Neural cell (in vitro differentiated cells): ENCODE results near the gene PSMD3. TPM values are rescaled to one million over a fixed set of nuclear protein-coding genes. Genes with fewer than 3 reads are reported as not detected.

Source experiments
- H2AFZ ChIP-seq: fragments of 200-600, 300-800 bp; sonication (generic), shearing (Covaris generic); 2 replicates; pipeline ENCODE4 v1.6.0; 2014; ENCODE audit warnings: low read depth, mild to moderate bottlenecking, antibody characterized with exemption, low read length, moderate library complexity
- H3F3A ChIP-seq: fragments of 200-600 bp; shearing (Covaris generic); 2 replicates; pipeline ENCODE4 v1.6.1; 2016; ENCODE audit warnings: mild to moderate bottlenecking, moderate library complexity, mixed read lengths, antibody characterized with exemption, low read length; ENCODE audit not compliant: insufficient read depth, poor library complexity, severe bottlenecking
- H3K27ac ChIP-seq: fragments of 200-600, 300-800 bp; sonication (generic), shearing (Covaris generic); 2 replicates; pipeline ENCODE4 v1.5.1; 2014; ENCODE audit warnings: mild to moderate bottlenecking, low read length, moderate library complexity
- H3K27me3 ChIP-seq: fragments of 300-800, 200-600 bp; sonication (generic), shearing (Covaris generic); 2 replicates; pipeline ENCODE4 v1.6.0; 2014; ENCODE audit warnings: mild to moderate bottlenecking, low read depth, low read length, moderate library complexity; ENCODE audit not compliant: insufficient read depth
- H3K36me3 ChIP-seq: fragments of 300-800, 200-600 bp; sonication (generic), shearing (Covaris generic); 2 replicates; pipeline ENCODE4 v1.5.1; 2014; ENCODE audit warnings: mild to moderate bottlenecking, antibody characterized with exemption, low read length, moderate library complexity; ENCODE audit not compliant: insufficient read depth
- H3K4me2 ChIP-seq: fragments of 300-800, 200-600 bp; sonication (generic), shearing (Covaris generic); 2 replicates; pipeline ENCODE4 v1.6.0; 2014; ENCODE audit warnings: mild to moderate bottlenecking, low read length
- H3K4me3 ChIP-seq: fragments of 300-800, 200-600 bp; sonication (generic), shearing (Covaris generic); 2 replicates; pipeline ENCODE4 v1.5.1; 2014; ENCODE audit warnings: mild to moderate bottlenecking, low read length, moderate library complexity
- H3K79me2 ChIP-seq: fragments of 200-600 bp; shearing (Covaris generic); replicated peaks from 2 replicates; pipeline ENCODE4 v1.6.0; 2014; ENCODE audit warnings: mild to moderate bottlenecking, low read length, moderate library complexity; ENCODE audit not compliant: insufficient read depth
- H3K9ac ChIP-seq: fragments of 300-800, 200-600 bp; sonication (generic), shearing (Covaris generic); 2 replicates; pipeline ENCODE4 v1.6.1; 2016; ENCODE audit warnings: mild to moderate bottlenecking, low read length, mixed read lengths
- H3K9me2 ChIP-seq: fragments of 200-600 bp; shearing (Covaris generic); 2 replicates; pipeline ENCODE4 v1.6.1; 2016; ENCODE audit warnings: mild to moderate bottlenecking, low read length, mixed read lengths; ENCODE audit not compliant: insufficient read depth
- H3K9me3 ChIP-seq: fragments of 200-600, 300-800 bp; sonication (generic), shearing (Covaris generic); 2 replicates; pipeline ENCODE4 v1.6.1; 2016; ENCODE audit warnings: mild to moderate bottlenecking, mixed run types, low read length, moderate library complexity, mixed read lengths
- H4K20me1 ChIP-seq: fragments of 200-600 bp; shearing (Covaris generic); 2 replicates; pipeline ENCODE4 v1.6.1; 2016; ENCODE audit warnings: mild to moderate bottlenecking, mixed run types; ENCODE audit not compliant: insufficient read depth
- EP300 ChIP-seq: fragments of 450-650 bp; conservative IDR thresholded peaks from 2 replicates; pipeline ENCODE4 v1.6.1; 2014; ENCODE audit warnings: antibody characterized with exemption, mild to moderate bottlenecking, moderate library complexity; ENCODE audit not compliant: poor library complexity, severe bottlenecking
- EZH2 ChIP-seq: fragments of 200-600, 300-800 bp; shearing (Covaris generic), sonication (generic); IDR thresholded peaks from 2 replicates; pipeline ENCODE4 v1.6.1; 2014; ENCODE audit warnings: antibody characterized with exemption, low read length, borderline replicate concordance, mild to moderate bottlenecking; ENCODE audit not compliant: insufficient read depth, poor library complexity, severe bottlenecking
- MXI1 ChIP-seq: fragments of 450-650 bp; conservative IDR thresholded peaks from 2 replicates; pipeline ENCODE4 v1.6.1; 2014; ENCODE audit warnings: antibody characterized with exemption, mild to moderate bottlenecking; ENCODE audit not compliant: poor library complexity, severe bottlenecking
- POLR2AphosphoS5 ChIP-seq: IDR thresholded peaks from 2 replicates; pipeline ENCODE4 v1.6.1; 2012
- RAD21 ChIP-seq: fragments of 450-650 bp; conservative IDR thresholded peaks from 2 replicates; pipeline ENCODE4 v1.6.1; 2014; ENCODE audit warnings: antibody characterized with exemption, mild to moderate bottlenecking, moderate library complexity
- SMC3 ChIP-seq: fragments of 450-650 bp; conservative IDR thresholded peaks from 2 replicates; pipeline ENCODE4 v1.6.1; 2014; ENCODE audit warnings: antibody characterized with exemption, mild to moderate bottlenecking, moderate library complexity; ENCODE audit not compliant: poor library complexity
- TAF1 ChIP-seq: IDR thresholded peaks from 2 replicates; pipeline ENCODE4 v1.6.1; 2012; ENCODE audit warnings: low read depth
- polyA plus RNA-seq: library from polyadenylated mRNA; depleted of rRNA; stranded (reverse); fragments of >200 nt; gene quantifications from 2 replicates; pipeline ENCODE4 v1.2.3, GENCODE V29; 2014
- TF ChIP-seq, protein P1 (sequence below): fragments of 450-650 bp; IDR thresholded peaks from 2 replicates; pipeline ENCODE4 v1.5.1; 2014; ENCODE audit warnings: antibody characterized with exemption, mild to moderate bottlenecking, moderate library complexity; ENCODE audit not compliant: poor library complexity, severe bottlenecking
- TF ChIP-seq, protein P2 (sequence below): IDR thresholded peaks from 2 replicates; pipeline ENCODE4 v1.6.1; 2012; ENCODE audit warnings: borderline replicate concordance

The PSMD3 gene
- polyA plus RNA-seq, 1 donor from 2014 or later = 117 TPM

DNA sequence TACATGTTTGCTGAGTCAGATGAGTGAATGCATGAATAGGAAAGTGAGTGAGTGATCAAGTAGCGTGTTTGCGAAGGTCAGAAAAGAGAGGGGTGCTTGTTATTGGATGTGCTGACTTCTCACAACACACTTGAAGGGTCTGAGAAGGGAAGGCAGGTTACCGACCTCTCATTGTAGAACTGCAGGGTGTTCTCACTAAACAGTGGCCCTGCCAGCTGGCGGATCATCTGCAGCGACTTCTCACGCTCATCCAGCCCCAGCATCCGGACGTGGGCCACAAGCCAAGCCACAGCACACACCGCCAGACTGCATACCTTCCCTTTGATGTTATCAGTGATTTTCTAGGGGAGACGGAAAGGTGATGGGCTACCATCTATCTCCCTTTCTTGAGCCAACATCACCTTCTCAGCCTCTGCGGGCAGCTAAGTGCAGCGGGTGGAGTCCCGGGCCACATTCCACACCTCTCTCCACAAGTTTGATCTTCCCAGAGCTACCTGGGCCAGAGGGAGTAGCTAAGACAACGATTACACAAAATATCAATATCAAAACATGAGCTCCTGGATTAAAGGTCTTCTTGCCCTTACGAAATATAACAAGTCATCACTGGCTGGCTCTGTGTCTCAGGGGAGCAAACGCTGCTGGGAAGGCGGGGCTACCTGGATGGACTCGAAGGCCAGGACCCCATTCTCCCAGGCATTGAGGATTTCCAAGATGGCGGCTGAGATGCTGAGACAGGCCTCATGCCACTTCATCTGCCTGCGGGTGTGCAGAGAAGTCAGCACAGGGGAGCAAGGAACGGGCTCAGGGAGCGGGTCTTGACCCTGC lies 45.6 kb downstream of the PSMD3 start:
- TF ChIP-seq POLR2AphosphoS5 = no peak
- TF ChIP-seq RAD21 = no peak
- H3K79me2 ChIP-seq = no peaks in the 10 kb centered on the region
- no peak overlapping the region for H2AFZ ChIP-seq
- H3K27ac ChIP-seq = no peak overlapping the region
- H4K20me1 ChIP-seq = no peaks in the 10 kb centered on the region
- no peaks in the 10 kb centered on the region for H3K36me3 ChIP-seq
- H3K9me3 ChIP-seq = no peaks in the 10 kb centered on the region
- no peak overlapping the region for H3K9ac ChIP-seq
- H3K27me3 ChIP-seq = no peaks in the 10 kb centered on the region
- H3K4me2 ChIP-seq = no peak overlapping the region
- no peaks in the 10 kb centered on the region for H3K9me2 ChIP-seq
- no peak overlapping the region for H3K4me3 ChIP-seq
- H3F3A ChIP-seq = no peaks in the 10 kb centered on the region

DNA sequence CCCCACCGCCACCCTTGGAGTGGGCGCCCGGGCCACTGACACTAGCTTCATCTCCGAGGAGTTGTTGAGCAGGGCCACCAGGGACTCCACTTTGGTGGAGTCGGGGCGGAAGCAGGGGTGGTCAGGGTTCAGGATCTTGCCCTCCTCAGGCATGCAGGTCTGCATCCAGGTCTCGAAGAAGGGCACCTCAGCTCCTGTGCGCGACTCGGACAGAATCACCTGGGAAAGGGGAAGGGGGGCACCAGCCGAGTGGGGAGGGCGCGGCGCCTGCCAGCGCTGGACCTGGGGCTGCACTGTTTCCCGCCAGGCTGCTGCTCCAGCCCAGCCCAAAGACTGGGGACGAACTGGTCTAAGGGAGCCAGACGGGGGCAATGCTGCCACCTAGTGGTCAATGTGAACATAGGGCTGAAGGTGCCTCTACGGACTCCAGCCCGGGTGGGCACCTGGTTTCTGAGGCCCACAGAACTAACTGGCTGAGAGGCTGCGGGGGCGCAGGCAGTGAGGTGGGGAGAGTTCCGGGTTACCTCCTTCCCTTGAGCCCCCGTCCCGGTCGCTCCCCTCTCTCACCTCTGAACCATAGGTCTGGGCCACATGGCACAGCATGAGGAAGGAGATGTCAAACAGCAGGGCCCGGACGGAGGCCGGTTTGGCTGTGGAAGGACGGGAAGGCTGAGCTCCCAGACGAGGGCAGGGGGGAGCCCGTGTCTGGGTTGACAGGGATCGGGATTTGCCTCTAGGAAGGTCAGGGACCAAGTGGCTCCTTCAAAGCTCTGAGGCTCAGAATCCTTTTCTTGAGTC lies 46.4 kb downstream of the PSMD3 start:
- no peak overlapping the region for H2AFZ ChIP-seq
- TF ChIP-seq, protein P1, sequence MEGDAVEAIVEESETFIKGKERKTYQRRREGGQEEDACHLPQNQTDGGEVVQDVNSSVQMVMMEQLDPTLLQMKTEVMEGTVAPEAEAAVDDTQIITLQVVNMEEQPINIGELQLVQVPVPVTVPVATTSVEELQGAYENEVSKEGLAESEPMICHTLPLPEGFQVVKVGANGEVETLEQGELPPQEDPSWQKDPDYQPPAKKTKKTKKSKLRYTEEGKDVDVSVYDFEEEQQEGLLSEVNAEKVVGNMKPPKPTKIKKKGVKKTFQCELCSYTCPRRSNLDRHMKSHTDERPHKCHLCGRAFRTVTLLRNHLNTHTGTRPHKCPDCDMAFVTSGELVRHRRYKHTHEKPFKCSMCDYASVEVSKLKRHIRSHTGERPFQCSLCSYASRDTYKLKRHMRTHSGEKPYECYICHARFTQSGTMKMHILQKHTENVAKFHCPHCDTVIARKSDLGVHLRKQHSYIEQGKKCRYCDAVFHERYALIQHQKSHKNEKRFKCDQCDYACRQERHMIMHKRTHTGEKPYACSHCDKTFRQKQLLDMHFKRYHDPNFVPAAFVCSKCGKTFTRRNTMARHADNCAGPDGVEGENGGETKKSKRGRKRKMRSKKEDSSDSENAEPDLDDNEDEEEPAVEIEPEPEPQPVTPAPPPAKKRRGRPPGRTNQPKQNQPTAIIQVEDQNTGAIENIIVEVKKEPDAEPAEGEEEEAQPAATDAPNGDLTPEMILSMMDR = peak; percentile 84
- TF ChIP-seq SMC3 (peak; percentile 66), EP300 (no peak), POLR2AphosphoS5 (no peak), EZH2 (no peak), TAF1 (no peak), MXI1 (no peak), RAD21 (peak; percentile 52)
- TF ChIP-seq, protein P2, sequence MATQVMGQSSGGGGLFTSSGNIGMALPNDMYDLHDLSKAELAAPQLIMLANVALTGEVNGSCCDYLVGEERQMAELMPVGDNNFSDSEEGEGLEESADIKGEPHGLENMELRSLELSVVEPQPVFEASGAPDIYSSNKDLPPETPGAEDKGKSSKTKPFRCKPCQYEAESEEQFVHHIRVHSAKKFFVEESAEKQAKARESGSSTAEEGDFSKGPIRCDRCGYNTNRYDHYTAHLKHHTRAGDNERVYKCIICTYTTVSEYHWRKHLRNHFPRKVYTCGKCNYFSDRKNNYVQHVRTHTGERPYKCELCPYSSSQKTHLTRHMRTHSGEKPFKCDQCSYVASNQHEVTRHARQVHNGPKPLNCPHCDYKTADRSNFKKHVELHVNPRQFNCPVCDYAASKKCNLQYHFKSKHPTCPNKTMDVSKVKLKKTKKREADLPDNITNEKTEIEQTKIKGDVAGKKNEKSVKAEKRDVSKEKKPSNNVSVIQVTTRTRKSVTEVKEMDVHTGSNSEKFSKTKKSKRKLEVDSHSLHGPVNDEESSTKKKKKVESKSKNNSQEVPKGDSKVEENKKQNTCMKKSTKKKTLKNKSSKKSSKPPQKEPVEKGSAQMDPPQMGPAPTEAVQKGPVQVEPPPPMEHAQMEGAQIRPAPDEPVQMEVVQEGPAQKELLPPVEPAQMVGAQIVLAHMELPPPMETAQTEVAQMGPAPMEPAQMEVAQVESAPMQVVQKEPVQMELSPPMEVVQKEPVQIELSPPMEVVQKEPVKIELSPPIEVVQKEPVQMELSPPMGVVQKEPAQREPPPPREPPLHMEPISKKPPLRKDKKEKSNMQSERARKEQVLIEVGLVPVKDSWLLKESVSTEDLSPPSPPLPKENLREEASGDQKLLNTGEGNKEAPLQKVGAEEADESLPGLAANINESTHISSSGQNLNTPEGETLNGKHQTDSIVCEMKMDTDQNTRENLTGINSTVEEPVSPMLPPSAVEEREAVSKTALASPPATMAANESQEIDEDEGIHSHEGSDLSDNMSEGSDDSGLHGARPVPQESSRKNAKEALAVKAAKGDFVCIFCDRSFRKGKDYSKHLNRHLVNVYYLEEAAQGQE = no peak
- no peaks in the 10 kb centered on the region for H3F3A ChIP-seq
- no peaks in the 10 kb centered on the region for H3K9me3 ChIP-seq
- no peaks in the 10 kb centered on the region for H3K79me2 ChIP-seq
- H3K36me3 ChIP-seq = no peaks in the 10 kb centered on the region
- H3K27ac ChIP-seq = no peak overlapping the region
- H3K9ac ChIP-seq = no peak overlapping the region
- H3K4me3 ChIP-seq = no peak overlapping the region
- H3K27me3 ChIP-seq = no peaks in the 10 kb centered on the region
- no peaks in the 10 kb centered on the region for H3K9me2 ChIP-seq
- no peak overlapping the region for H3K4me2 ChIP-seq
- no peaks in the 10 kb centered on the region for H4K20me1 ChIP-seq
